NCI-H2081 (cell line): Measurements from ENCODE around the gene DCXR.
A peak's percentile ranks its signal among the peaks of the same experiment; 100 is the strongest.

Source experiments
- DNase-seq, 2 experiments: peaks; one replicate each; lab custom pipeline; 2025; lab: John Stamatoyannopoulos, UW

The DCXR gene

DNA sequence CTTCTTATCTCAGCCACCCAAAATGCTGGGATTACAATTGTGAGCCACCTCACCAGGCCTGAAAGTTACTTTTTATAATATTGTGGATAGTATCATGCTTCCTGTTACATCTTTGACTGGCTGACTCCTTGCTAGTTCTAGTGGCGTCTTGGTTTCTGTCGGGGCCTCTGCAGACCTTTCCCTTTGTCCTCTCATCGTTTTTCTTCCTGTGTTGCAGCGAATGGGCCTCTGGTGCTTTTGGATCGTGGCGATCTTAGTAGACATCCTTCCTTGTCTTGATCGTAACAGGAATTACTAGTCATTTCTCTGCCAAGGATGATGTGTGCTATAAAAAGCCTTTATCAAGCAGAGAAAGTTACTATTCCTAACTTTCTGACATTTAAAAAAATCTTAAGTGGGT lies 39.3 kb downstream of the DCXR start:
- DNase-seq = no peak

DNA sequence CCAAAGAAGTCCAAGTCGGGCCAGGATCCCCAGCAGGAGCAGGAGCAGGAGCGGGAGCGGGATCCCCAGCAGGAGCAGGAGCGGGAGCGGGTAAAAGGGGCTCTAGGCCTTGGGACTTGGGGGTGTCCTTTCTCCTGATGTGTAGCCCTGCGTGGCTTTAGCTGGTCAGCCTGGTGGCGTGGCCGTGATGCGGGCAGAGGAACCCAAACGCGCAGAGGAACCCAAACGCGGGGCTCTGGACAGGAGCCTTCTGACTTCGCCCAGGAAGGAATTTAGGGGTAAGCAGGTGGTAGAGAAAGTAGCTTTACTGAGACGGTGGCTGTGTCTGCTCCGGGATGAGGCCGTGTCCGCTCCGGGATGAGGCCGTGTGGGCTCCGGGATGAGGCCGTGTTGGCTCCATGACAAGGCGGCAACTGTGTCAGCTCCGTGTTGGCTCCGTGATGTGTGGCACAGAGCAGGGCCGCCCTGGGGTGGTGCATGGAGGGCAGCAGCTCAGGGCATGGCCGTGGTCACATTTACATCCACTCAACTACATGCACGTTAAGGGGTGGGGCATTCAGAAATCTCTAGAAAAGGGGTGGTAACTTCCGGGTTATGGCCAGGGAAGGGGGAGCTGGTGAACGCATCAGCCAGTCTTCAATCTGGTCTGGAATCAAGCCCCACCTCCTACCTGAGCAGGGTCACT lies 40.6 kb downstream of the DCXR start:
- no peak for DNase-seq

DNA sequence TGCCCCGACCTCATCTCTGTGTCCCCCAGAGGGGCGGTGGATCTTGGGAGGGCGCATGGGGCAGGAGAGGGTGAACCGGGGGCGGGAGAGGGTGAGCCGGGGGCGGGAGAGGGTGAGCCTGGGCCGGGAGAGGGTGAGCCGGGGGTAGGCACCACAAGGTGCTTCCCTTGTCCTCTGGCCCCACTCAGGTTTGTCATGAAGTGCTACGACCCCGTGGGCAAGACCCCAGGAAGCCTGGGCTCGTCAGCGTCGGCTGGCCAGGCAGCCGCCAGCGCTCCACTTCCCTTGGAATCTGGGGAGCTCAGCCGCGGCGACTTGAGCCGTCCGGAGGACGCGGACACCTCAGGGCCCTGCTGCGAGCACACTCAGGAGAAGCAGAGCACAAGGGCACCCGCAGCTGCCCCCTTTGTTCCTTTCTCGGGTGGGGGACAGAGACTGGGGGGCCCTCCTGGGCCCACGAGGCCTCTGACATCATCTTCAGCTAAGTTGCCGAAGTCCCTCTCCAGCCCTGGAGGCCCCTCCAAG lies 41.2 kb downstream of the DCXR start:
- DNase-seq = no peak

DNA sequence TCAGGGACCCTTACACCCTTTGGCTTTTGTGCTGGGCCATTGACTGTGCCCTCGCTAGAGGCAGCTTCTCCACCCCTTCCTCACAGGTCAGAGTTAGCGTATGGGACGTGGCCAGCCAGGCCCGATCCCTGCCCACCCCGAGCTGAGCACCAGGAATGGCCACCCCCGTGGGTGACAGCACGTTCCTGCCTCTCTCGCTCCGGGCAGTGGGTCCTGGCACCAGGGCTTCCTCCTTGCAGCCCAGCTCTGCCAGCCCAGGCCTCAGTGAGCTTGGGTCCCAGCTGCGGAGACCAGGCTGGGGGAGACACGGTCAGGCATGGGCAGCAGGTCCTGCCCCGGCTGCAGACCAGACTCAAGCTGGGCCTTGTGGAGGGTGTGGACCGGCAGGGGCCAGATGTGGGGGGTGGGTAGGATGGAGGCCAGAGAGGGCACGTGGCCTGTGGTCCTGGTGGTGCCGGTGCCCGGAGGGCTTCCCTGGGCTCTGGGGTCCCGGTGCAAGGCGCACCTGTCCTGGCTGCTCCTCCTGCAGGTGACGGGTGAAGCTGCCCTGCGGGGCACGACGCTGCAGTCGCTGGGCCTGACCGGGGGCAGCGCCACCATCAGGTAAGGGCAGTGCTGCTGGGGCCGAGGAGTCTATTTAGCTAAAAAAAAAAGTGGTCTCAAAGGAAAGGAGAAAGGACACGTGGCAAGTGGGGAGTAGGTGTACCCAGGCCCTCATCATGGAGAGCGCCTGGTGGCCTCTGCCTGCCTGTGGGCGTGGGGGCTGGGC lies 41.9 kb downstream of the DCXR start:
- no peak for DNase-seq

DNA sequence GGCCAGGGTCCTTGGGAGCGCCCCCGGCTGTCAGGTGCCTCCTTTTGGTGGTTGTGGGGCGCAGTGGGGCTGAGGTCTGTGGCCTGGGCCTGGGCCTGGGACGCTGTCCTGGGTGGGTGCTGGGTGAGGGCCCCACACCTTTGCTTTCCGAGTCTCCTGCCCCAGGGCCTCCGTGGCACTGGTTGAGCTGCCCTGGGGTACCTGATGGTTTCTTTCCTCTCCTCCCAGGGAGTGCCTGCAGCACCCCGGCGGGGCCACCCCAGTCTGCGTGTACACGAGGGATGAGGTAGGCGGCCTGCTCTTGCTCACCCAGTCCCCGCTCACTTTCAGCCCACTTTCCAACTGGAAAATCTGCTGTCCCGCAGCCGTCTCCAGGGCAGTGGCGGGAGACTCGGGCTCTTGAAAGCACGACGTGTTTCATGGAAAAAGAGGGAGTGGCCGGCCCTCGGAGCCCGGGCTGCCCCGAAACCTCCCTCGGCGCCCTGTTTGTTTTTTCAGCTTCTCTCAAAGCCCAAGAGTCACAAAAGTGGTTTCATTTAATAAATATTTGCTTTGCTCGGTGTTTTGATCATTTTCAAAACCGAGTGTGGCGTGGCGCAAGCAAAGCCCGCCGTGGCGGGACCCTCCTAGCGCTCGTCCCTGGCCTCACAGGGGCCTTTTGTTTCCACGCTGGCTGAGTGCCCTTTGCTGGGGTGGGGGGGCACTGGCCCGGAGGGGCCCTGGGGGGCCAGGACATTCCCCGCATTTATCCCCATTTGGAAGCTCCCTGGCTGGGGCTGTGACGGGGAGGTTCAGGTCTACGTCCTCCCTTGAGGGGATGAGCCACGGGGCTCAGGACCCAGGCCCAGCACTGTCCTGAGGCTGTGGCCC lies 42.7 kb downstream of the DCXR start:
- no peak for DNase-seq

DNA sequence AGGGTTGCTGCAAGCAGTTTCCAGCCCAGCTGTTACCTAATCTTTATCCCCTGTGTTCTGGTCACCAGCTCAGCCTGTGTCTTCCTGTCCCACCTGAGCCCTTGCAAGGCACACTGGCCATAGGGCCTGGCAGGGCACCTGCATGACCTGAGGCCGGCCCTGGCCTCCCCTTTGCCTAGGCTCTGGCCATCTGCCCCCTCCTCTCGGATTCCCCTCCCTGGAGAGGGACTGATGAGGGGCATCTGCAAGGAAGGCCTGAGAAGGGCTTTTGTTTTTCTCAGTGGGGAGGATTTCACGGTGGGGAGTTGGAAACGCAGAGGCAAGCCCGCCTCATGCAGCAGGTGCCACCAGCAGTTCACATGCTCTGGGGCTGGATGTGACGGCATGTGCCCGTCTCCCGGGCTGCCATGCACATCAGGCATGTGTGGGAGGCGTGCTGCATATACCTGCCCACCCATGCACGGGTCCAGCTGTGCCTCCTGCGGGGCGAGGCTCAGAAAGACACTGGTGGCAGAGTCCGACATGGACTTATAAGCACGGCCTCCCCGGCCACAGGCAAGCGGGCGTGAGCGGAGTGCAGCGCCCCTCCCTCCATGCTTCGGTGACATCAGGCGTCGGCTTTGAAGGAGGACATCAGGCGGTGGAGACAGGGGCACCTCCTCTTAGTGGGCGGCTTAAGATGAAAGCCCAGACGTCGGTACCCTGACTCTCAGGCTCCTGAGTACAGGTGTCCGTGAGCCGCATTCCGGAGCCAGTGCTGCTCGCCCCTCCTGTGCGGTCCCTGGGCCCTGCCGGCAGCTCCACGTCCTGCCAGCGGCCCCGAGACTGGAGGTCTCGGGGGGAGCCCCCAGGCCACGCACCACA lies 43.5 kb downstream of the DCXR start:
- no peak for DNase-seq

DNA sequence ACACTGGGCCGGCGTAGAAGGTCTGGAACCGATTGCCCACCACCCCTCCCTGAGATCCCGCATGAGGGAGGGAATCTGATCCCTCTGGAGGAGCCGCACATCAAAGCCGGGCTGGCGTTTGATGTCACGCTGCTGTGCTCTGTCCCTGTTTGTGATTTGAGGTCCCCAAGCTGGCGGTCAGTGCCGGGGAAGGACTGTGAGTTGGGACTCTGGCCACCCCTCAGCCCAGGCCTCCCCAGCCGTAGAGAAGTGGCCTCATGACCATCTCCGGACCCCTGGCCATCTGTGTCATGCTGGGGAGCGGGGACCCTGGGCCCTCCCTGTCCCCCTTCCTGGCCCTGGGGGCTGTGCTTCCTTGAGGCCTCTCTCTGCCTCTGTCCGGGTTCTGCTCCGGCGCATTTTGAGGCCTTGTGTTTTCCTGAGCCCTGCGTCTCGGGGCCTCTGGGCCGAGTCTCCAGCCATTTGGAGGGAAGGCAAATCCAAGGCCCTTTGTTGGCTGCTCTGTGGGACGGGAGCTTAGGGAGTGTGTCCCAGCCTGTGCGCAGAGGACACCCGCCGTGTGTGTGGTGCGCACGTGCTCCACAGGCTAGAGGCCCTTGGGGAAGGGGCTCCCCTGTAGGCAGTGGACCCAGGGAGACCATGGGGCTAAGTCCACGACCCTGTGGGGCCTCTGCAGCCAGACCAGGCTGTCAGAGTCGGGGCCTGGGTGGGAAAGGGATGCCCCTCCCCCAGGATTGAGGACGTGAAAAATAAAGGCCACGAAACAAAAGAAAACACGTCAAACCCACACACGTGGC lies 45.0 kb downstream of the DCXR start:
- no peak for DNase-seq

DNA sequence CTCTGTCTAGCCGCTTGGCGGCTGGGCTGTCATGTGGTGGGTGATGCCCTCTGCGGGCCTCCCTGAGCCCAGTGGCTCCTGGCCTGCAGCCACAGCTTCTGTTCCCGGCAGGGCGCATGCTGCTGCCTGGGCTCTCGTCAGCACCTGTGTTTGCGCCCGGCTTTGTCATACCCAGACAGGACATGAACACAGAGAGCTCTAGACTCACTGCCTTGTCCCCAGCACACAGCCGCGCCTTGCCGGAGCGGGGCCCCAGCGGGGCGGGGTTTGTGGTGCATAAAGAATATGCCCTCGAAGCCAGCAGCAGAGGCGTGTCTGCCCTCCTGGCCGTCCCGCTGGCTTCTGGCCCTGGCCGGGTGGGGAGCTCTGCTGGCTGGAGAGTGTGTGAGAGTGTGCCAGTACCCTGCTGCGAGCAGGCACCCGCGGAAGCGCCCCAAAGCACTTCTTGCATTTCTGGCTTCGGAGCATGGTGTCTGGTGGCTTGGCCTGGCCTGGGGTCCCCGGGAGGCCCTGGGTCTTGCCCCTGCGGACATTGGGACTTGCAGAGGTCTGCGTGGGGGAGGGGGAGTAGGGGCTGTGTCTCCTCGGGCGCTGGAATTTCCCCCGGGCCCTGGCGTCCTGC lies 45.7 kb downstream of the DCXR start:
- DNase-seq = peak; percentile 81 to 91

DNA sequence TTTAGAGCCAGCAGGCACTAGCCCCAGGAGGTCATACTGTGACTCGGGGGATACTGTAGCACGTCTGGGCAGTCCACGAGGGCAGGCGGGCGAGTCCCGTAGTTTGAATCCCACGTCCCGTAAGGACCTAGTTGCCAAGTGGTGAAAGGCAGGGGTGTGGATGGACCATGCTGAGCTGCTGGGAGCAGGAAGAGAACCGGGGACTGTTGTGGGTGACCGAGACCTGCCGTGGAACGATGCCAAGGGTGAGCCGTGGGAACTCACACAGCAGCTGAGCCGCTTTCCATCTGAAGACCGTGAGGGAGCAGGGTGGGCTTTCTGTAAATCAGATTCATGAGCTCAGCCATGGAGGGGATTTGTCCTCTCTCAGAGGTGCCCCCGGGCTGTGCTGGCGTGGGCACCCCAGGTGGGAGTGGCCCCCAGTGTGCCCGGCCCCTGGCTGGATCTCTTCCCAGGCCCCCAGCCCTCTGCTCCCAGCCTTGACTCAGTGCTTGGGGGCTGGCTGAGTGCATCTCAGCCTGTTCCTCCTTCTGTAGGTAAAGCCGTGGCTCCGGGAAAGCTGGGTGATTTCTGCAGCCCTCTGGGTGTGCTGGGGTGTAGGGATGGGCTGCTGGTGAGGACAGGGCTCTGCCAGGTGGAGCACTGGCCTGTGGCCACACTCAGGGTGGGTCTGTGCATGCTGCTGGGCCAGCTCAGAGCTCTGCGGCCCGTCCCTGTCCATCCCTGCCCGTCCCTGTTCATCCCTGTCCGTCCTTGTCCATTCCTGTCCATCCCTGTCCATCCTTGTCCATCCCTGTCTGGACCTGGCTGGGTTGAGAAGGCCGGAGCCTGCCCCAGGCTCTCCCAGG lies 46.4 kb downstream of the DCXR start:
- DNase-seq = no peak

DNA sequence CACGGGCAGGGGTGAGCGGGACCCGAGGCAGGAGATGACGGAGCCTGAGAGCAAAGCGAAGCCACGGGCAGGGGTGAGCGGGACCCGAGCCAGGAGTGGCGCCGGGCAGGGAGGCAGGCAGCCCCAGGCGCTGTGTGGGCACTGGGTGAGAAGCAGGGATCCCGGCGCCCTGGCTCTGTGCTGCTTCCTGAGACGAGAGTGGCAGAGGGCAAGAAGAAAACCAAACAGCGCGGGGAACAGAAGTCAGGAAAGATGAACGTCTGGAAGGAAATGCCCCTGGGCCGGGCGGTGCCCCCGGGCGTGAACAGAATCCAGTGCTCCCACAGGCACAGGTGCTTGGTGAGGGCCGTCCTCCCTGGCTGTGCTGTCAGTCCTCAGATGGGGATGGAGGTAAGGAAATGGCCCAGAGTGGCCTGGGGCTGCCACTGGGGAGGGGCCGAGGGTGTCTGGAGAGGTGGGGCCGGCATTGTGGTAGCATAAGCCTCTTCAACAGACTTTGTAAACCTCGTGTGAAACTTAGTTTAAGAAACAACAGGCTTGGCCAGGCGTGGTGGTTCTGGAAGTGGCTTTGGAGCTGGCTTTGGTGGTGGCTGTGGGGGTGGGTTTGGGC lies 50.2 kb downstream of the DCXR start:
- no peak for DNase-seq

DNA sequence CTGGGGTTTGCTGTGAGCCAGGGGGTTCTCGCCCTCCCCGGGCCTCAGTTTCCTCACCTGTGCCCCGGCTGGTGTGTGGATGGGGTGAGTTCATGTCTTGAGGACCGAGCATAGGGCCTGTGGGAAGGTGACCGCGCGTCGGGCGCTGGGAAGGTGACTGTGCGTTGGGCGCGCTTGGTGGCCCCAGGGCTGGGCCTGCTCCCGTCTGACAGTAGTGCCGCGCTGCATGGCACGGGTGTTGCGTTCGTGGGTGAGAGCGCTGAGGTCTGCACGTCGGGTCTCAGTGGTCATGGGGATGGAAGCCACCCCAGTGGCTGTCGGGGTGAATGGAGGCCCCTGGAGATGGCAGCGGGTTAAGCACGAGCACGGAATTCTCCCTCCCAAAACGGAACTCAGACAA lies 50.9 kb downstream of the DCXR start:
- no peak for DNase-seq
